Bronchial epithelial cell (primary cell): ENCODE data around the gene DTYMK. TPM values are rescaled to one million over a fixed set of nuclear protein-coding genes. Genes with fewer than 3 reads are reported as not detected.

ENCODE experiments used
- DNase-seq: peaks from one replicate; pipeline ENCODE4 v3.0.0-alpha.2; 2010; ENCODE audit warnings: low read depth
- FAIRE-seq: peaks from 2 replicates; lab custom pipeline; 2011; peaks lifted over from hg19 to GRCh38; lab: Jason Lieb, UNC
- H3K27me3 ChIP-seq: 2 replicates; pipeline ENCODE4 v1.5.1; 2011; ENCODE audit warnings: low read length; ENCODE audit not compliant: control insufficient read depth, insufficient read depth
- H3K36me3 ChIP-seq: 2 replicates; pipeline ENCODE4 v1.5.1; 2011; ENCODE audit warnings: low read length; ENCODE audit not compliant: control insufficient read depth, insufficient read depth
- H3K4me3 ChIP-seq: 2 replicates; pipeline ENCODE4 v1.5.1; 2011; ENCODE audit warnings: mild to moderate bottlenecking, low read depth, low read length, control low read depth
- total RNA-seq: library from RNA; depleted of rRNA; stranded (reverse); fragments of >200 nt; gene quantifications from 2 replicates; pipeline ENCODE4 v1.2.1, GENCODE V29; 2014
- TF ChIP-seq, protein P1 (sequence below): IDR thresholded peaks from 2 replicates; pipeline ENCODE4 v1.5.1; 2011; ENCODE audit warnings: mild to moderate bottlenecking, moderate library complexity, low read length, control low read depth, inconsistent platforms; ENCODE audit not compliant: insufficient read depth, severe bottlenecking

The DTYMK gene
- total RNA-seq, 1 donor from 2014 or later, result 21.1 TPM

DNA sequence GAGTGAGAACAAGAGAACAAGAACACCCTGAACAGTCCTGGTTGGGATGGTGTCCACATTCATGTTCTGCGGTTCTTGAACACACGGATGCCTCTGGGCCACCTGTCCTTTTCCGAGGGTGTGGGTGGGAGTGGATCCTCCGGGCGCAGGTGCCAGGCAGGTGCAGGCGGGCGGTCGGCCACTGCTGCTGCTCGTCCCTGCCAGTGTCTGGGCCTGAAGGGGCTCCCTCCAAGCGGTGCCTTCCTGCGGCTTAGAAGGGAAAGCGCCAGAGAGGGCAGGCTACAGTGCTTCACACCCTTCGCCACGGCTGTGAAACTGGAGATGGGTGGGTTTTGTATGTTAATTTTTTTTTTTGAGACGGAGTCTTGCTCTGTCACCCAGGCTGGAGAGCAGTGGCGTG lies 39.8 kb upstream of the DTYMK start:
- Histone ChIP-seq H3K4me3 (no peak overlapping the region), H3K36me3 (peaks cover 6% of the 10 kb centered on the region), H3K27me3 (no peaks in the 10 kb centered on the region)
- FAIRE-seq (no peak), DNase-seq (no peak)
- TF ChIP-seq, protein P1, sequence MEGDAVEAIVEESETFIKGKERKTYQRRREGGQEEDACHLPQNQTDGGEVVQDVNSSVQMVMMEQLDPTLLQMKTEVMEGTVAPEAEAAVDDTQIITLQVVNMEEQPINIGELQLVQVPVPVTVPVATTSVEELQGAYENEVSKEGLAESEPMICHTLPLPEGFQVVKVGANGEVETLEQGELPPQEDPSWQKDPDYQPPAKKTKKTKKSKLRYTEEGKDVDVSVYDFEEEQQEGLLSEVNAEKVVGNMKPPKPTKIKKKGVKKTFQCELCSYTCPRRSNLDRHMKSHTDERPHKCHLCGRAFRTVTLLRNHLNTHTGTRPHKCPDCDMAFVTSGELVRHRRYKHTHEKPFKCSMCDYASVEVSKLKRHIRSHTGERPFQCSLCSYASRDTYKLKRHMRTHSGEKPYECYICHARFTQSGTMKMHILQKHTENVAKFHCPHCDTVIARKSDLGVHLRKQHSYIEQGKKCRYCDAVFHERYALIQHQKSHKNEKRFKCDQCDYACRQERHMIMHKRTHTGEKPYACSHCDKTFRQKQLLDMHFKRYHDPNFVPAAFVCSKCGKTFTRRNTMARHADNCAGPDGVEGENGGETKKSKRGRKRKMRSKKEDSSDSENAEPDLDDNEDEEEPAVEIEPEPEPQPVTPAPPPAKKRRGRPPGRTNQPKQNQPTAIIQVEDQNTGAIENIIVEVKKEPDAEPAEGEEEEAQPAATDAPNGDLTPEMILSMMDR, result no peak

DNA sequence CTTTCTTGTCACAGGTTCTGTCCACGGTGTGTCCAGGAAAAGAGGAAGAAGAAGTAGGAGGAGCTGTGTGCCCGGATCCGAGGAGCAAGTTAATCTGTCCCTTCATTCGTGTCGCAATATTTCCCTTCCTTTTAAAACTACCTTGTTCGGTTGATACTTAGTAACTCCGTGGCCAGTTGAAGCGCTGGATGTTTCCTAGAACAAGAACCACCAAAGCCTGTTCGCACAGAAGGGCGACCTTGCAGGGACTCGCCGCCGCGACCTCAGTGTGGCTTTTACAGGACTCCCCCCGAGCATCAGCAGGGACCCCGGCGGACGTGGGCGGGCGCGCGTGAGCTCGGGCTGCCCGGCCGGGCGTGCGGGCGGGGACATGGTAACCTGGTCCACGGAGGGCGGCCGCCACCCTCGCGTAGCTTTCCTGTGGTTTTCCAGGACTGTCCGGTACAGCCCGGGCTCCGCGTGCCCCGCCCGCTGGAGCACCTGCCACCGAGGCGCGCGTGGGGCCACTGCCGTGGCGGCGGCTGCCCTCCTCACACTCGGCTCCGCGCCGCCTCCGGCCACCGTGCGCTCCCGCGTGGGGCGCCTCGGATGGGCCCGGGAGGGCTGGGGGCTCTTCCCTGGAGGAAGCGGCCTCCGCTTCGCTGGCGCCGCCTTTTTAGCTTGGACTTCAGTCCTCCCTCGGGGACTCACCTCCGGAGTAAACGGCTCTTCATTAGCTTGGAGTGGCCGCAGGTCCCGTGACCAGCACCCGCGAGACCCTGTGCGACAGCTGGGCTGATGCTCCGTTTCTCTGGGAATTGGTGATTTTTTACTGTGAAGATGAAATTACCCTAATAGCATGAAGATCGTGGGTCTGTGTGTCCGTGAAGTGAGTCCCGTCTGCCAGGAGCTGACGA lies 38.6 kb upstream of the DTYMK start:
- TF ChIP-seq, protein P1, result no peak
- H3K4me3 ChIP-seq, result no peak overlapping the region
- no peaks in the 10 kb centered on the region for H3K27me3 ChIP-seq
- H3K36me3 ChIP-seq, result peaks cover 6% of the 10 kb centered on the region
- DNase-seq (no peak), FAIRE-seq (no peak)

DNA sequence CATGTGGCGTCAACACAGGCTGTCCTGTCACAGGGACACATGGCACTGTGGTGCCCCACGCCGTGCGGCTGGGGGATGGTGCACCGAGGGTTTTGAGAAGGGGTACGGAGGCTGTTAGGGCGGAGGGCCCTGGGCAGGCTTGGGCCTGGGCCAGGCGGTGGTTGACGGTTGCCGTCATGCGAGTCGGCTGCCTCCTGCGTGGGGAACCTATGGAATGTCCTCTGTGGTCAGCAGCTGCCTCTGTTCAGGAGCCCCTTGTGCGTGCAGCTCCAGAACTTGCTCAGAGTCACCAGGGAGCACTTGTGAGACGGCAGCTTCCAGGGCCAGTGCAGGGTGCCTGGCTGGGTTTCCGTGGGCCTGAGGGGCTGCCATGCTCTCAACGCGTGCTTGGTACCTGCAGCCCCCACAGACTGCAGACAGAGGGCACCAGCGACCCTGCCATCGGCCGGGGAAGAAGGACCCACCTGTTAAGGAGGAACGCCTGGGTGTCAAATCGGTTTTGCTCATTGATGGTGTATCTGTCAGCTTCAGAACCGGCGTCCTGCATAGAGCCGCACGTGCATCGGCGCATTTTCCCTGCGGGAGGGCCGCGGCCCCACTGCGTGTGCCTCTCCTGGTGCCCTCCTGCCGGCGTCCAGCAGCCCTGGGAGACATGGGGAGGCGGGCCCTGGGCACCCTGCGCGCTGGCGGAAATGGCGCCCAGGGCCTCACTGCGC lies 37.8 kb upstream of the DTYMK start:
- TF ChIP-seq, protein P1, result no peak
- FAIRE-seq (no peak), DNase-seq (no peak)
- no peak overlapping the region for H3K4me3 ChIP-seq
- H3K27me3 ChIP-seq, result no peaks in the 10 kb centered on the region
- H3K36me3 ChIP-seq, result peaks cover 10% of the 10 kb centered on the region

DNA sequence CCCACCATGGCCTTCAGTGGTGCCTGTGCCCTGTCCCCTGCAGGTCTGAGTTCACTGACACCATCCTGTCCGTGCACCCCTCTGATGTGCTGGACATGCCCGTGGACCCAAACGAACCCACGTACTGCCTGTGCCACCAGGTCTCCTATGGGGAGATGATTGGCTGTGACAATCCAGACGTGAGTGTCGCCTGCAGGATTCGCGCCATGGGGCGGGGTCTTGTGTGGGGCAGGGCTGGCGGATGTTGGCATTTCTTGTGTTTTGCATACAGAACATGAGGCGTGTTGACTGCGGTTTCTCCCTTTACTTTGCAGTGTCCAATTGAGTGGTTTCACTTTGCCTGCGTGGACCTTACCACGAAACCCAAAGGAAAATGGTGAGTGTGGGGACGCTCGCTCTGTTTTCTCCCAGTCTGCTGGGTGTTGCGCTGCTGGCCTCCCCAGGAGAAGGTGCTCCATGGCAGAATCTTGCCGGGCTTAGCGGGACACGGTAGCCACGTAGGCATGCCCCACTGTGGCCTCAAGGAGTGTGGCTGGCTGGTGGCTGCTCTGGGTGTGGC lies 36.4 kb upstream of the DTYMK start:
- DNase-seq (no peak), FAIRE-seq (no peak)
- TF ChIP-seq, protein P1, result no peak
- Histone ChIP-seq H3K27me3 (no peaks in the 10 kb centered on the region), H3K36me3 (peaks cover 11% of the 10 kb centered on the region), H3K4me3 (no peak overlapping the region)

DNA sequence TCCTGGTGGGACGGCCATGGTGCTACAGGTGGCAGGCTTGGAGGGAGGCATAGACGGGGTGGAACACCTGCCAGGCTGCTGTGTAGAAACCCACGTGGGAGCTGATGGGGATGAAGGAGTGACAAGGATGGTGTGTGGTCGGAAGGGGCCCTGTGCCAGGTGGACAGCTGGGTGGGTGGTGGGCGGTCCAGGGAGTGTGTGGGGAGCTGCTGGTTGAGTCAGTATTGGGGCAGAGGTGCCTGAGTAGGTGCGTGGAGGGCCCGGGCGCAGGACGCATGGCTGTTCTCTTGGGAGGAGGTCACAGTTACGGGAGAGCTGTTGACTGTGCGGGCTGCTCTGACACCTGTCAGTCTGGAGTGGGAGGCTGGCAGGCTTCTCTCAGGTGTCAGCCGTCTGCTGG lies 35.2 kb upstream of the DTYMK start:
- H3K36me3 ChIP-seq, result peaks cover 11% of the 10 kb centered on the region
- TF ChIP-seq, protein P1, result no peak
- no peak for FAIRE-seq
- no peak for DNase-seq
- no peak overlapping the region for H3K4me3 ChIP-seq
- no peaks in the 10 kb centered on the region for H3K27me3 ChIP-seq
